GM12872 (cell line): ENCODE data around the gene KRTAP10-1.

Experiments used
- TF ChIP-seq, protein P1 (sequence below): IDR thresholded peaks from 3 replicates; pipeline ENCODE4 v1.5.1; 2011; ENCODE audit warnings: low read depth, mild to moderate bottlenecking, low read length, moderate library complexity; ENCODE audit not compliant: insufficient read depth

Gene KRTAP10-1

DNA sequence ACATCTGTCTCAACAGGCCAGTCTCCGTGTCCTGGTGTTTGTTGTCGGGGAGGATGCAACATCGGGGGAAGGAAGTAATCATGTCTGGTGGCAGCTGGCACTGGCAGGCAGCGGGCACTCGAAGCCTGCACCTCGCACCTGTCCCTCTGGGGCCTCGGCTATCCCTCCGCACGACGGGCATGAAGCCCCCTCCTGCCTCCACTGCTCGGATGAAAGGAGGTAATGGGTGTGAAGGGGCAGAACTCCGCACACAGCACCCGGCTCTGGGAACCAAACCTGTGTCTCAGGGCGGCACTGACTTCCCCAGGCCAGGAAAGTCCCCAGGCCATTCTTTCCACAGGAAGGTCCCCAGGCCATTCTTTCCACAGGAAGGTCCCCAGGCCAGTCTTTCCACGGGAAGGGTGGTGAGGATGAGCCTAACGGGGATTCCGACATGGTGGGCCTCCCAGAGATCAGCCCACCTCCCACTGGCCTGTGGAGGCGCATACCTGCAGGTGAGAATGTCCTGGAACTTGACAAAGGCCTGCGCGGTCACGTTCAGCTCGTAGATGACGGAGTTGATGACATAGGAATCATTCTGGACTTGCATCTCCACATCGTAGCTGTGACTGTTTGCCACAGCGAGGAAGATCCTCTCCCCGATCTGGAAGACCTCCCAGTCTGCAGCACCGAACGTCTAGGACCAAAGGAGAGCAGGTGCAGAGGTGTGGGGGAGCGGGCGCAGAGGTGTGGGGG is 31.1 kb downstream of the KRTAP10-1 start:
- TF ChIP-seq, protein P1, sequence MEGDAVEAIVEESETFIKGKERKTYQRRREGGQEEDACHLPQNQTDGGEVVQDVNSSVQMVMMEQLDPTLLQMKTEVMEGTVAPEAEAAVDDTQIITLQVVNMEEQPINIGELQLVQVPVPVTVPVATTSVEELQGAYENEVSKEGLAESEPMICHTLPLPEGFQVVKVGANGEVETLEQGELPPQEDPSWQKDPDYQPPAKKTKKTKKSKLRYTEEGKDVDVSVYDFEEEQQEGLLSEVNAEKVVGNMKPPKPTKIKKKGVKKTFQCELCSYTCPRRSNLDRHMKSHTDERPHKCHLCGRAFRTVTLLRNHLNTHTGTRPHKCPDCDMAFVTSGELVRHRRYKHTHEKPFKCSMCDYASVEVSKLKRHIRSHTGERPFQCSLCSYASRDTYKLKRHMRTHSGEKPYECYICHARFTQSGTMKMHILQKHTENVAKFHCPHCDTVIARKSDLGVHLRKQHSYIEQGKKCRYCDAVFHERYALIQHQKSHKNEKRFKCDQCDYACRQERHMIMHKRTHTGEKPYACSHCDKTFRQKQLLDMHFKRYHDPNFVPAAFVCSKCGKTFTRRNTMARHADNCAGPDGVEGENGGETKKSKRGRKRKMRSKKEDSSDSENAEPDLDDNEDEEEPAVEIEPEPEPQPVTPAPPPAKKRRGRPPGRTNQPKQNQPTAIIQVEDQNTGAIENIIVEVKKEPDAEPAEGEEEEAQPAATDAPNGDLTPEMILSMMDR, result no peak

DNA sequence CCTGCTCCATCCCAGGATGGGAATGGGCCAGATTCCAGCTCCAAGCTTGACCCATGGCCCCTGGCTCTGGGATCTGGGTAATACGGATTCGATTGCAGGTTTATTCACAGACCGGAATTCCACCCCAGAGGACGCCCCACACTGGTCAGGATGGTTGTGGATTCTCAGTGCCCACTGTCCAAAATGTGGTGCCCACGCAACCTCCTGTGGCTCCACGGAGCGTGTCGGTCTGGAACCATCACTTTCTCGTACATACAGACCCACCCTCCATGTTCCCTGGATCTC is 31.6 kb downstream of the KRTAP10-1 start:
- TF ChIP-seq, protein P1, result no peak

DNA sequence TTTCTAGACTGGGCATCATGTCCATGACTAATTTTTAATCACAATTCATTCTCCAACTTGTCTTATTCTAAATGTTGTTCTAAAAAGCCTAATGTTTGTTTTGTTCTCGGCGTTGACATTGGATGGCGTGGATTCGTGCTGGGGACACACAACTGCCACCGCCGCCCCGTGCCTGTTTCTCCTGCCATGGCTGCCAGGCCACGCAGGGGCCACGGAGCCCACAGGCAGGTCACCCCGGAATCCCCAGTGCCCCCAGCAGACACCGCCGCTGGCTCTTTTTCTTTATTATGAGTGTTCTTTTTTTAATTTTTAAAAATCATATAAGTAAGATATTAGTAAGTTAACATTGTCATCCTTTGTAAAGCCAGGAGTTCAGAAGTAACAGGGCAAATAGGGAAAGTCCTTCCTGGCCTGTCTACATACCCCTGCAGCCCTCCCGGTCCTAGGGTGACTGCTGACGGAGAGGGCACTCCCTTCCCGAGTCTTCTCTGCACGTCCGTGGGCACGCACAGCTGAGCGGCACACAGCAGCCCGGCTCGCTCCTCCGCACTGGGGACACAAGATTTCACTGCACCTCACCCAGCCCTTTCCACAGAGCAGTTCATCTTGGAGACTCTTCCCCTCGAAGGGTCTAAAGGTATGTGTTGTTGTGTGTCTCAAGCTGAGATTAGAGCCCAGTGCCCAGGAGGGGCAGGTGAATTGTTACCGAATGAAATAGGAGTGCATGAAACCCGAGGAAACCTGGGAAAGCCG is 32.1 kb downstream of the KRTAP10-1 start:
- TF ChIP-seq, protein P1, result no peak

DNA sequence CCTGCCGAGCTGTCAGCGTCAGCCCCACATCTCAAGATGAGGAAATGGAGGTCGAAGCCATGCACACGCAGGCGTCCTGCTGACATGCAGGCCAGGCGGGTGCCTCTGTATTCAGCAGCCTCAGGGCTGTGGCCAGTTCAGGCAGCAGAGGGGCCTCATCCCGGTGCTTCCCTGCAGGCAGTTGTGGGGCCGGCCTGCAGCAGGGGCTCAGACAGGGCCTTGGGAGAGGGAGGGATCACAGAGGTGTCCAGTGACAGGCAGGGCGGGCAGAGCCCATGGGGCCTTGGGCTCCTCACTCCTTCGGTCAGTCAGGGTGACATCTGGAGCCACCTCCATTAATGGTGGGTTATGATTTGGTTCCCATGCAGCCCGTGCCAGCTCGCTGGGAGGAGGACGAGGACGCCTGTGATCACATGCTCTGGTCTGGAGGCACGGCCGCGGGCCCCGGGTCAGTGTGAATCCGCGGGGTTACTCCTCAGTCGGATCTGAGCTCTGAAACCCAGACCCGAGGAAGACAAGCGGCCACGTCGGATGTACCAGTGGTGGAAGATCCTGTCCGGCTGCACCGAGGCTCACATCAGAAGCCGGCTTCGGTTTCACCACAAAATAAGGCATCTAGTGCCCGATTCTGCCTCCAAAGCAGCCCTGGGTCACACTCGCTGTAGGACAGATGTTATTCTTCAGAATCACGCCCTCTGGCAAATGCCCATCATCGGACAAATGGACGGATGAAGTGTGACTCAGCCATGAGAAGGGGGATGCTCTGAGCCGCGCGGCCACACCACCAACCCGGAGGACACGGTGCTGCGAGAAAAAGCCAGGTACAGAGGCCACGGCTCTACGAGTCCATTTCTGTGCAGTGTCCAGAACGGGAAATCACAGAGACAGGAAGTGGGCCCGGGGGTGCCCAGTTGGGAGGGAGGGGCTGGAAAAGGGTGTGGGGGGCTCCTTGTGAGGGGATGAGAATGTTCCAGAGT is 33.4 kb downstream of the KRTAP10-1 start:
- TF ChIP-seq, protein P1, result no peak

DNA sequence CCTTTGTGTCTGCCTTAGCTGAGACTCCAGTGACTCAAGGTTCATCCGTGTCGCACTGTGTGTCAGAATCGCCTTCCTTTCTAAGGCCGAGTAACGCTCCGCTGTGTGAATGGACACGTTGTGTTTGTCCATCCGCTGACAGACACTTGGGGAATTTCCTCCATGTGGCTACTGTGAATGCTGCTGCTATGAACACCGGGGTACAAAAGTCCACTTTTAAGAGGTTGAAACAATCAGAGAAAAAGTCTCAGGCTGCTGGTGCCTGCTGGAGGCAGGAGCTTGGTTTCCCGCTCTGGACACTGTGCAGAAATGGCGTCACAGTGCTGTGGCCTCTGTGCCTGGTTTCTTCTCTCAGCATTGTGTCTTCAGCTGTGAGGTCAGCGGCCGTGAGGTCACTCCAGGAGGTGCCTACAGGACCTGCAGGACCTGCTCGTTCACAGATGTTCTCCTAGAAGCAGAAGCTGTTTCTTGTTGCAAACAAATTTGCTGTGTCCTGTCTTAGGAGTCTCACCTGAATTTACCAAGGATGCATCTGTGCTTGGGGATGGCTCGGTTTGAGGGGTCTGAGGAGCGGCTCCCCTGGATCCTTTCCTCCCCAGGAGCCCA is 34.2 kb downstream of the KRTAP10-1 start:
- TF ChIP-seq, protein P1, result no peak

DNA sequence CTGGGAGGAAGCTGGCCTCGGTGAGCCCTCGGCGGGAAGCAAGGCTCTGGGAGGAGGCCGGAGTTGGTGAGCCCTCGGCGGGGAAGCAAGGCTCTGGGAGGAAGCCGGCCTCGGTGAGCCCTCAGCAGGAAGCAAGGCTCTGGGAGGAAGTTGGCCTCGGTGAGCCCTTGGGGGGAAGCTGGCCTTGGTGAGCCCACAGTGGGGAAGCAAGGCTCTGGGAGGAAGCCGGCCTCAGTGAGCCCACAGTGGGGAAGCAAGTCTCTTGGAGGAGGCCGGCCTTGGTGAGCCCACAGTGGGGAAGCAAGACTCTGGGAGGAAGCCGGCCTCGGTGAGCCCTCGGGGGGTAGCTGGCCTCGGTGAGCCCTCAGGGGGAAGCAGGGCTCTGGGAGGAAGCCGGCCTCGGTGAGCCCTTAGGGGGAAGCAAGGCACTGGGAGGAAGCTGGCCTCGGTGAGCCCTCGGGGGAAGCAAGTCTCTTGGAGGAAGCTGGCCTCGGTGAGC is 36.0 kb downstream of the KRTAP10-1 start:
- TF ChIP-seq, protein P1, result no peak
